H1 (cell line): Measurements from ENCODE around the gene ZRANB3. TPM values are rescaled to one million over a fixed set of nuclear protein-coding genes. Genes with fewer than 3 reads are reported as not detected.

Experiments
- CHD2 ChIP-seq: IDR thresholded peaks from 2 replicates; pipeline ENCODE4 v1.6.1; 2012; ENCODE audit warnings: low read length, improper control_type of control experiment
- EGR1 ChIP-seq: IDR thresholded peaks from 2 replicates; pipeline ENCODE4 v1.6.1; 2011; ENCODE audit warnings: low read depth, low read length, borderline replicate concordance
- NANOG ChIP-seq: IDR thresholded peaks from 2 replicates; pipeline ENCODE4 v1.6.1; 2011; ENCODE audit warnings: low read length, low read depth, mild to moderate bottlenecking, inconsistent platforms; ENCODE audit not compliant: insufficient read depth, poor library complexity, severe bottlenecking
- TAF7 ChIP-seq: optimal IDR thresholded peaks from 2 replicates; pipeline ENCODE3; 2011; ENCODE audit warnings: low read depth, mild to moderate bottlenecking, inconsistent platforms, low read length, moderate library complexity, borderline replicate concordance
- TBP ChIP-seq: IDR thresholded peaks from 2 replicates; pipeline ENCODE4 v1.6.1; 2011; ENCODE audit warnings: low read depth, low read length, improper control_type of control experiment
- polyA plus RNA-seq, 7 experiments: library from polyadenylated mRNA; depleted of rRNA in 3 of 7; stranded (reverse) in 5 of 7; unstranded in 2 of 7; fragments of >200 nt in 5 of 7; fragments of 200-250 nt in 2 of 7; gene quantifications; 1 replicate in 5 of 7; 2 replicates in 1 of 7; 4 replicates in 1 of 7; pipeline versions ENCODE4 v1.2.1 to v1.2.3, GENCODE V29; 2011 to 2013; ENCODE audit warnings: missing spikeins in 2 of 7, mixed read lengths in 2 of 7
- total RNA-seq: library from RNA; stranded (reverse); fragmentation: NEBNext Ultra II Directional; extraction: Animal tissue kit (Norgen Biotek cat#: 25700); gene quantifications from 2 replicates; pipeline ENCODE4 v1.2.1, GENCODE V29; 2021

Gene ZRANB3
- total and polyA plus RNA-seq, 2 of the 8 experiments (the other 6 are each of a cell fraction or from before 2014, with no cell fraction given): 4.5 to 19.3 TPM

GRCh38 chr2:135494503-135494902 is 36.5 kb downstream of the ZRANB3 start (continued):
- TF ChIP-seq NANOG (no peak), EGR1 (no peak), TAF7 (no peak), TBP (no peak), CHD2 (no peak)
